ENCODE measurements around the gene MOB2. TPM values are rescaled to one million over a fixed set of nuclear protein-coding genes. Genes with fewer than 3 reads are reported as not detected.

The MOB2 gene
- total RNA-seq, 1 experiment from 2014 or later = 21.8 TPM

- Histone ChIP-seq H3K9me2 (ENCODE audit: insufficient read depth) (no peaks in the 10 kb centered on the region), H3K36me3 (ENCODE audit: low read depth) (no peaks in the 10 kb centered on the region), H4K20me1 (ENCODE audit: insufficient read depth) (no peaks in the 10 kb centered on the region), H3K4me3 (no peak overlapping the region), H3K27me3 (ENCODE audit: insufficient read depth, low read depth) (peaks cover 6% of the 10 kb centered on the region; the same call in 1 of the 2 replicates), H3K27ac (no peak overlapping the region), H3F3A (ENCODE audit: insufficient read depth, low read depth) (no peaks in the 10 kb centered on the region), H3K4me1 (replicated peaks; ENCODE audit: insufficient read depth) (no peaks in the 10 kb centered on the region), H2AFZ (no peak overlapping the region), H3K79me2 (ENCODE audit: low read depth) (no peaks in the 10 kb centered on the region), H3K9me3 (ENCODE audit: insufficient read depth, low read depth) (no peaks in the 10 kb centered on the region), H3K4me2 (no peak overlapping the region)
- CTCF ChIA-PET = no interaction called here
- intact Hi-C loops (cut with micrococcal nuclease; ENCODE audit: unreplicated experiment) = no loop called here
- no TSS peak for BruUV-seq (replicated peaks)
- TF ChIP-seq CTCF (conservative IDR thresholded peaks at IDR 0.05) (no peak), EZH2 (IDR thresholded peaks at IDR 0.05; ENCODE audit: low read depth) (no peak)
- no peak for DNase-seq
- POLR2A ChIA-PET (ENCODE audit: unreplicated experiment) = no interaction called here
These were observed 63.6 kb downstream of the MOB2 start for GRCh38 chr11:1422981-1423380.

GRCh38 chr11:1422481-1422880, 64.1 kb downstream of the MOB2 start:
- H3K36me3 ChIP-seq (ENCODE audit: low read depth) = no peaks in the 10 kb centered on the region
- H3F3A ChIP-seq (ENCODE audit: insufficient read depth, low read depth) = no peaks in the 10 kb centered on the region
- no peak overlapping the region for H3K27ac ChIP-seq
- H3K4me3 ChIP-seq = no peak overlapping the region
- H3K4me2 ChIP-seq = no peak overlapping the region
- intact Hi-C loops (cut with micrococcal nuclease; ENCODE audit: unreplicated experiment) = no loop called here
- H2AFZ ChIP-seq = no peak overlapping the region
- no peak for DNase-seq
- no peaks in the 10 kb centered on the region for H3K9me3 ChIP-seq (ENCODE audit: insufficient read depth, low read depth)
- TF ChIP-seq CTCF (conservative IDR thresholded peaks at IDR 0.05) = no peak; the same call in 1 of the 2 replicates
- no peak for TF ChIP-seq EZH2 (IDR thresholded peaks at IDR 0.05; ENCODE audit: low read depth)
- no TSS peak for BruUV-seq (replicated peaks)
- no peaks in the 10 kb centered on the region for H3K4me1 ChIP-seq (replicated peaks; ENCODE audit: insufficient read depth)
- H3K27me3 ChIP-seq (ENCODE audit: insufficient read depth, low read depth) = peaks cover 6% of the 10 kb centered on the region; the same call in 1 of the 2 replicates
- CTCF ChIA-PET = no interaction called here
- H4K20me1 ChIP-seq (ENCODE audit: insufficient read depth) = no peaks in the 10 kb centered on the region
- no peaks in the 10 kb centered on the region for H3K79me2 ChIP-seq (ENCODE audit: low read depth)
- H3K9me2 ChIP-seq (ENCODE audit: insufficient read depth) = no peaks in the 10 kb centered on the region
- POLR2A ChIA-PET (ENCODE audit: unreplicated experiment) = no interaction called here

- no peaks in the 10 kb centered on the region for H3K36me3 ChIP-seq (ENCODE audit: low read depth)
- H3K9me2 ChIP-seq (ENCODE audit: insufficient read depth) = no peaks in the 10 kb centered on the region
- intact Hi-C loops (cut with micrococcal nuclease; ENCODE audit: unreplicated experiment) = no loop called here
These were observed 65.3 kb downstream of the MOB2 start for GRCh38 chr11:1421291-1421690.

More at GRCh38 chr11:1421291-1421690, 65.3 kb downstream of the MOB2 start:
- CTCF ChIA-PET = no interaction called here
- BruUV-seq (replicated peaks) = no TSS peak
- Histone ChIP-seq H3F3A (ENCODE audit: insufficient read depth, low read depth) (no peaks in the 10 kb centered on the region), H4K20me1 (ENCODE audit: insufficient read depth) (no peaks in the 10 kb centered on the region), H3K79me2 (ENCODE audit: low read depth) (no peaks in the 10 kb centered on the region), H3K4me2 (no peak overlapping the region), H3K9me3 (ENCODE audit: insufficient read depth, low read depth) (no peaks in the 10 kb centered on the region; the same call in 1 of the 2 replicates), H2AFZ (no peak overlapping the region), H3K4me3 (no peak overlapping the region), H3K27ac (no peak overlapping the region), H3K27me3 (ENCODE audit: insufficient read depth, low read depth) (peaks cover 6% of the 10 kb centered on the region; the same call in 1 of the 2 replicates), H3K4me1 (replicated peaks; ENCODE audit: insufficient read depth) (no peaks in the 10 kb centered on the region)
- POLR2A ChIA-PET (ENCODE audit: unreplicated experiment) = no interaction called here
- no peak for DNase-seq
- TF ChIP-seq CTCF (conservative IDR thresholded peaks at IDR 0.05) (no peak), EZH2 (IDR thresholded peaks at IDR 0.05; ENCODE audit: low read depth) (no peak)

Measured in PC-9 (cell line).